Measurements from ENCODE around the gene HTR4.
A peak's percentile ranks its signal among the peaks of the same experiment; 100 is the strongest.

The HTR4 gene

GRCh38 chr5:148443998-148444397 is 210.3 kb downstream of the HTR4 start:
- peak; percentile 79 for TF ChIP-seq CTCF (IDR thresholded peaks at IDR 0.05; ENCODE audit: insufficient read depth, missing control alignments)
- no peak for FAIRE-seq
- no peak for DNase-seq (ENCODE audit: insufficient read length, low spot score)

- no peak for TF ChIP-seq CTCF (IDR thresholded peaks at IDR 0.05; ENCODE audit: insufficient read depth, missing control alignments)
- no peak for FAIRE-seq
These were observed 211.1 kb downstream of the HTR4 start for GRCh38 chr5:148443241-148443640.

GRCh38 chr5:148438933-148439332 is 215.4 kb downstream of the HTR4 start:
- DNase-seq (ENCODE audit: insufficient read length, low spot score) (no peak), FAIRE-seq (no peak)
- no peak for TF ChIP-seq CTCF (IDR thresholded peaks at IDR 0.05; ENCODE audit: insufficient read depth, missing control alignments)

More at GRCh38 chr5:148443241-148443640, 211.1 kb downstream of the HTR4 start:
- no peak for DNase-seq (ENCODE audit: insufficient read length, low spot score)

GRCh38 chr5:148437249-148437648 is 217.1 kb downstream of the HTR4 start:
- no peak for TF ChIP-seq CTCF (IDR thresholded peaks at IDR 0.05; ENCODE audit: insufficient read depth, missing control alignments)
- DNase-seq (ENCODE audit: insufficient read length, low spot score): no peak
- peak; percentile 86 for FAIRE-seq

GRCh38 chr5:148436029-148436428 is 218.3 kb downstream of the HTR4 start:
- TF ChIP-seq CTCF (IDR thresholded peaks at IDR 0.05; ENCODE audit: insufficient read depth, missing control alignments): no peak
- no peak for DNase-seq (ENCODE audit: insufficient read length, low spot score)
- no peak for FAIRE-seq

GRCh38 chr5:148433826-148434225 is 220.5 kb downstream of the HTR4 start:
- no peak for DNase-seq (ENCODE audit: insufficient read length, low spot score)
- FAIRE-seq: no peak
- TF ChIP-seq CTCF (IDR thresholded peaks at IDR 0.05; ENCODE audit: insufficient read depth, missing control alignments): no peak
